Esophagus muscularis mucosa (tissue), 4 donors: Measurements from ENCODE around the gene PILRB. TPM values are rescaled to one million over a fixed set of nuclear protein-coding genes. Genes with fewer than 3 reads are reported as not detected.

Source experiments
- DNase-seq: peaks from one replicate; pipeline ENCODE4 v3.0.0-alpha.2; 2017; ENCODE audit errors: extremely low spot score
- H3K27ac ChIP-seq, 4 donors: fragments of 200-600 bp; sonication (generic); replicated peaks in 1 of 4; 1 replicate in 3 of 4; 2 replicates in 1 of 4; pipeline ENCODE4 v1.5.1; 2016 to 2019; ENCODE audit warnings: mild to moderate bottlenecking in 1 of 4
- H3K27me3 ChIP-seq, 4 donors: fragments of 200-600 bp; sonication (generic); one replicate each; pipeline versions ENCODE4 v1.5.1 to v1.6.0; 2016 to 2019
- H3K36me3 ChIP-seq, 4 donors: fragments of 200-600 bp; sonication (generic); one replicate each; pipeline ENCODE4 v1.5.1; 2016 to 2019
- H3K4me1 ChIP-seq, 4 donors: fragments of 200-600 bp; sonication (generic); one replicate each; pipeline ENCODE4 v1.5.1; 2016 to 2019
- H3K4me3 ChIP-seq, 4 donors: fragments of 200-600 bp; sonication (generic); 1 replicate in 2 of 4; 2 replicates in 2 of 4; pipeline ENCODE4 v1.5.1; 2016 to 2019; ENCODE audit warnings: mild to moderate bottlenecking in 4 of 4, moderate library complexity in 1 of 4
- H3K9me3 ChIP-seq, 4 donors: fragments of 200-600 bp; sonication (generic); 1 replicate in 3 of 4; 2 replicates in 1 of 4; pipeline ENCODE4 v1.5.1; 2016 to 2019
- CTCF ChIP-seq, 3 experiments: fragments of 200-600 bp in 2 of 3; fragments of 450-650 bp in 1 of 3; sonication (generic) in 2 of 3; IDR thresholded peaks; one replicate each; pipeline ENCODE4 v1.5.1; 2017 to 2019; ENCODE audit warnings: antibody characterized with exemption in 3 of 3, mild to moderate bottlenecking in 2 of 3, moderate library complexity in 1 of 3
- EP300 ChIP-seq: sonication (generic); formaldehyde crosslinking; IDR thresholded peaks from one replicate; pipeline ENCODE4 v1.6.1; 2017; ENCODE audit warnings: antibody characterized with exemption
- POLR2A ChIP-seq: fragments of 450-650 bp; IDR thresholded peaks from one replicate; pipeline ENCODE4 v1.6.1; 2017; ENCODE audit warnings: antibody characterized with exemption, moderate library complexity, mild to moderate bottlenecking, low read depth
- POLR2AphosphoS5 ChIP-seq, 2 donors: sonication (generic); formaldehyde crosslinking; IDR thresholded peaks; one replicate each; pipeline ENCODE4 v1.6.1; 2017; ENCODE audit warnings: antibody characterized with exemption in 2 of 2
- WGBS: methylation state at CpG from one replicate; pipeline ENCODE4 v1.1.5; 2018; 5-methylcytosine and 5-hydroxymethylcytosine counted together
- intact Hi-C: fragments of 100-400 bp; cut with DNase I; formaldehyde crosslinking; loops from one replicate; pipeline ENCODE4 v1.15.1; 2023
- total RNA-seq, 4 donors: library from RNA; depleted of rRNA; stranded (reverse); fragments of >200 nt; gene quantifications; one replicate each; pipeline versions ENCODE4 v1.1.0 to v1.2.1, GENCODE V29; 2016

PILRB gene
- total RNA-seq, 4 donors from 2014 or later, result 13.5 to 33.6 (median 20.7) TPM

DNA sequence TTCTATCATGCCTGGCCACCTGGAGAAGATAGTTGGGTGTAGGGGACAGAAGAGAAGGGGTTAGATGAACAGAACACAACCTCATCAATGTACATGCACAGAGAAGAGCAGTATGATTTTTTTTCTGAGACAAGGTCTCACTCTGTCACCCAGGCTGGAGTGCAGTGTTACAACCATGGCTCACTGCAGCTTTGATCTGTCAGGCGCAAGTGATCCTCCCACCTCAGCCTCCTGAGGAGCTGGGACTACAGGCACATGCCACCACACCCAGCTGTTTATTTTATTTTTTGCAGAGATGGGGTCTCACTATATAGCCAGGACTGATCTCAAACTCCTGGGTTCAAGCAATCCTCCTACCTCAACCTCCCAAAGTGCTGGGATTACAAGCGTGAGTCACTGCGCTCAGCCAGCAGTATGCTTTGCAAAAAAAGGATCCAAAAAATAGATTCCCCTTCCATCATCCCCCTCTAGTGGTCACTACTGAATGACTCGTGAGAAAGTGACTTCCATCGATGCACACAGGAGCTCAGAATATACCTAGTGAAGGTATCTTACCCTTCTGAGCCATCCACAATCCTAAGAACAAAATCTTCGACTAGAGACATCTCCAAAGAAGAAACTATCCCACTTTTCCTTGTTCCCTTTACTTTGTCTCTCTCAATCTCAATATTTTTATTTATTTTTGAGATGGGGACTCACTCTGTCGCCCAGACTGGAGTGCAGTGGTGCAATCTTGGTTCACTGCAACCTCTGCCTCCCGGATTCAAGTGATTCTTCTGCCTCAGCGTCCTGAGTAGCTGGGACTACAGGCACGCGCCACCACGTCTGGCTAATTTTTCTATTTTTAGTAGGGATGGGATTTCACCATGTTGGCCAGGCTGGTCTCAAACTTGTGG is 49.6 kb downstream of the PILRB start:
- Histone ChIP-seq H3K36me3 (peaks cover 0 to 17% (median 0%) of the 10 kb centered on the region in 4 donors), H3K27me3 (no peaks in the 10 kb centered on the region), H3K4me3 (no peak overlapping the region), H3K27ac (no peak overlapping the region), H3K4me1 (peaks cover 0 to 4% (median 0%) of the 10 kb centered on the region in 4 donors), H3K9me3 (no peaks in the 10 kb centered on the region)
- WGBS, result 55% methylated on average over 12 of the region's 12 CpGs
- intact Hi-C loops, result loop anchor here (5.0 kb wide), 1 partner anchor 50 kb away; the partner anchor contains the start of gene PILRB
- no peak for DNase-seq
- no peak for TF ChIP-seq POLR2AphosphoS5 (IDR thresholded peaks at IDR 0.05)
- no peak for TF ChIP-seq EP300
- peak; percentile 51 to 55 (median 53) for TF ChIP-seq CTCF (IDR thresholded peaks at IDR 0.05)
- no peak for TF ChIP-seq POLR2A

- Histone ChIP-seq H3K4me1 (peaks cover 0 to 4% (median 0%) of the 10 kb centered on the region in 4 donors), H3K27ac (no peak overlapping the region), H3K4me3 (no peak overlapping the region), H3K27me3 (no peaks in the 10 kb centered on the region), H3K36me3 (peaks cover 0 to 11% (median 0%) of the 10 kb centered on the region in 4 donors), H3K9me3 (no peaks in the 10 kb centered on the region)
- DNase-seq, result no peak
- TF ChIP-seq CTCF (IDR thresholded peaks at IDR 0.05), result no peak
- TF ChIP-seq POLR2A, result no peak
- no peak for TF ChIP-seq POLR2AphosphoS5 (IDR thresholded peaks at IDR 0.05)
- no peak for TF ChIP-seq EP300
- 92% methylated on average over 6 of the region's 6 CpGs for WGBS
- intact Hi-C loops, result no loop called here
These were observed 53.2 kb downstream of the PILRB start for GRCh38 chr7:100411101-100411500.

DNA sequence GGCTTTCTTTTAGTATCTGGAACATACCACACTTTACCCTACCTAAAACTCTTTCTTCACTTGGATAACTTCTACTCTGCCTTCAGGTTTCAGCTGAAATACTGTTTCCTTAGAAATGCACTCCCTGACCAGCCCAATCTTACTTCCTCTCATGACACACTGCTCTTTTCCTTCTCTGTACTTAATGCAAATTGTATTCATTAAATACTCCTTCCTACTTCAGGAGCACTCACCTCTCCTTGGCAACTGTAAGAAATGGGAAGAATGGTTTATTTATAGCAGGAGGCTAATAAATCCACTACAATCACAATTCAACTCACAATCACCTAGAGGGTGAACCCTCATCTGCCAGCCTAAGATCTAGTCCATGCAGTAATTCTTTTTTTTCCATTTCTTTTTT is 55.4 kb downstream of the PILRB start:
- H3K27ac ChIP-seq, result no peak overlapping the region
- H3K4me1 ChIP-seq, result no peaks in the 10 kb centered on the region

DNA sequence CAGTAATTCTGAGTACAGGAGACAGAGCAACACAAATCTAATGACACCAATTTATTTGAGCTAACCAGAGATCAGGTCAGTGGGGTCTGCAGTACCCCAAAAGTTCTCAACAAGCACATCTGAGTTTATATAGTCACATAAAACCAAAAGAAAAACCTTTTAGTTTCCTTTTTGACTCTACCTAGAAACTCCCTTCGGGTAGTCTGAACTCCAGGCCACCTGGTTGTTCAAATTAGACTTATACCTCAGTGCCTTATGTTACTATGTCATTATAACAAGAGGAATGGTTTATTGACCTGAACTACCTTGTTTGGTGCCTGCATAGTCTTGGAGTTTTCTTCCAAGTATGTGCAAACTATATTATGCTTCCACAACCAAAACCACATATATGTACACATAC is 56.0 kb downstream of the PILRB start:
- no peak overlapping the region for H3K27ac ChIP-seq
- no peaks in the 10 kb centered on the region for H3K4me1 ChIP-seq
- peaks cover 0 to 10% (median 0%) of the 10 kb centered on the region in 4 donors for H3K36me3 ChIP-seq
- no peak for DNase-seq
- no peak overlapping the region for H3K4me3 ChIP-seq
- H3K27me3 ChIP-seq, result no peaks in the 10 kb centered on the region
- H3K9me3 ChIP-seq, result no peaks in the 10 kb centered on the region
- no peak for TF ChIP-seq EP300
- no peak for TF ChIP-seq CTCF (IDR thresholded peaks at IDR 0.05)
- TF ChIP-seq POLR2A, result no peak
- no peak for TF ChIP-seq POLR2AphosphoS5 (IDR thresholded peaks at IDR 0.05)
- 73% methylated on average over 1 of the region's 1 CpG for WGBS
- intact Hi-C loops, result no loop called here

More for the DNA sequence above, 55.4 kb downstream of the PILRB start:
- intact Hi-C loops, result no loop called here
- Histone ChIP-seq H3K36me3 (peaks cover 0 to 13% (median 0%) of the 10 kb centered on the region in 4 donors), H3K9me3 (no peaks in the 10 kb centered on the region), H3K4me3 (no peak overlapping the region), H3K27me3 (no peaks in the 10 kb centered on the region)
- no peak for TF ChIP-seq EP300
- no peak for TF ChIP-seq POLR2AphosphoS5 (IDR thresholded peaks at IDR 0.05)
- TF ChIP-seq CTCF (IDR thresholded peaks at IDR 0.05), result no peak
- TF ChIP-seq POLR2A, result no peak
- no peak for DNase-seq
